ENCODE data around the gene MACROD1.

Gene MACROD1

GRCh38 chr11:64152841-64153691 is 12.8 kb downstream of the MACROD1 start:
- no peak for DNase-seq (ENCODE audit: low read depth, low spot score)

- DNase-seq (ENCODE audit: low read depth, low spot score) = no peak
Observed at GRCh38 chr11:64151337-64151736, 14.6 kb downstream of the MACROD1 start.

GRCh38 chr11:64150481-64151239 is 15.3 kb downstream of the MACROD1 start:
- no peak for DNase-seq (ENCODE audit: low read depth, low spot score)

- DNase-seq (ENCODE audit: low read depth, low spot score) = no peak
Observed at GRCh38 chr11:64150051-64150450, 15.9 kb downstream of the MACROD1 start.

GRCh38 chr11:64148917-64149617 is 16.8 kb downstream of the MACROD1 start:
- DNase-seq (ENCODE audit: low read depth, low spot score) = no peak

GRCh38 chr11:64148226-64148916 is 17.5 kb downstream of the MACROD1 start:
- no peak for DNase-seq (ENCODE audit: low read depth, low spot score)

GRCh38 chr11:64146036-64146955 is 19.6 kb downstream of the MACROD1 start:
- DNase-seq (ENCODE audit: low read depth, low spot score) = no peak

GRCh38 chr11:64144587-64145472 is 21.1 kb downstream of the MACROD1 start:
- DNase-seq (ENCODE audit: low read depth, low spot score) = no peak

GRCh38 chr11:64141081-64141783 is 24.7 kb downstream of the MACROD1 start:
- DNase-seq (ENCODE audit: low read depth, low spot score) = no peak

- DNase-seq (ENCODE audit: low read depth, low spot score) = no peak
Observed at GRCh38 chr11:64140082-64140481, 25.8 kb downstream of the MACROD1 start.

GRCh38 chr11:64139049-64139448 is 26.9 kb downstream of the MACROD1 start:
- no peak for DNase-seq (ENCODE audit: low read depth, low spot score)

GRCh38 chr11:64138398-64138797 is 27.5 kb downstream of the MACROD1 start:
- no peak for DNase-seq (ENCODE audit: low read depth, low spot score)

GRCh38 chr11:64136765-64137441 is 29.0 kb downstream of the MACROD1 start:
- no peak for DNase-seq (ENCODE audit: low read depth, low spot score)

GRCh38 chr11:64135711-64136110 is 30.2 kb downstream of the MACROD1 start:
- no peak for DNase-seq (ENCODE audit: low read depth, low spot score)

- no peak for DNase-seq (ENCODE audit: low read depth, low spot score)
Observed at GRCh38 chr11:64134963-64135362, 30.9 kb downstream of the MACROD1 start.

GRCh38 chr11:64132982-64133705 is 32.8 kb downstream of the MACROD1 start:
- no peak for DNase-seq (ENCODE audit: low read depth, low spot score)

GRCh38 chr11:64132191-64132771 is 33.6 kb downstream of the MACROD1 start:
- no peak for DNase-seq (ENCODE audit: low read depth, low spot score)
